Occipital lobe (tissue), 2 donors: Measurements from ENCODE around the gene ZBTB20. TPM values are rescaled to one million over a fixed set of nuclear protein-coding genes. Genes with fewer than 3 reads are reported as not detected.
"Not testable (repeated sequence)": the region's sequence is repeated elsewhere in the genome, so short reads cannot be mapped to it uniquely, and the experiment has no call there.

ENCODE experiments used
- DNase-seq: peaks from one replicate; lab custom pipeline; 2025; lab: John Stamatoyannopoulos, UW
- total RNA-seq: library from RNA; depleted of rRNA; stranded (reverse); fragments of >200 nt; gene quantifications from one replicate; pipeline ENCODE4 v1.2.3, GENCODE V29; 2014

Gene ZBTB20
- total RNA-seq, 1 donor from 2014 or later, result 62.7 TPM

GRCh38 chr3:114679773-114680172, 467.3 kb downstream of the ZBTB20 start:
- not testable (repeated sequence) for DNase-seq

DNA sequence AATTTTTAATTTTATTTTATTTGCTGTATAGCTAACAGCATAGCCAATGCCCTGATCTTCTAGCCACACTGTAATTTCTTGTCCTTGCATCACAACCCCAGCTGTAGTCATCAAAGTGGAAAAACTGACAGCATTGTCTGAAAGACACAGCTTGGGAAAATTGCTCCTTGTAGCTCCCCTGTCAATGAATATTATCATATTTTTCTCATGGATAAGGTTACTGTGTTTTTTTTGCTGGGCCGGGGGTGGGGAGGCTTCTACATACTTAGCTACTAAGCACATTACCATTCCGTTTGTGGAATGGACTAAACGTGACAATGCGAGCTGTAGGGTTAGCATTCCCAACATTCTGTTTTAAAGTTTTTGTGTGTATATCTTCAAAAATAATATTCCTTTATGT, 472.0 kb downstream of the ZBTB20 start:
- no peak for DNase-seq

GRCh38 chr3:114674036-114674435, 473.1 kb downstream of the ZBTB20 start:
- no peak for DNase-seq

GRCh38 chr3:114673481-114673880, 473.6 kb downstream of the ZBTB20 start:
- DNase-seq, result no peak

GRCh38 chr3:114672692-114673447, 474.2 kb downstream of the ZBTB20 start:
- DNase-seq, result no peak

DNA sequence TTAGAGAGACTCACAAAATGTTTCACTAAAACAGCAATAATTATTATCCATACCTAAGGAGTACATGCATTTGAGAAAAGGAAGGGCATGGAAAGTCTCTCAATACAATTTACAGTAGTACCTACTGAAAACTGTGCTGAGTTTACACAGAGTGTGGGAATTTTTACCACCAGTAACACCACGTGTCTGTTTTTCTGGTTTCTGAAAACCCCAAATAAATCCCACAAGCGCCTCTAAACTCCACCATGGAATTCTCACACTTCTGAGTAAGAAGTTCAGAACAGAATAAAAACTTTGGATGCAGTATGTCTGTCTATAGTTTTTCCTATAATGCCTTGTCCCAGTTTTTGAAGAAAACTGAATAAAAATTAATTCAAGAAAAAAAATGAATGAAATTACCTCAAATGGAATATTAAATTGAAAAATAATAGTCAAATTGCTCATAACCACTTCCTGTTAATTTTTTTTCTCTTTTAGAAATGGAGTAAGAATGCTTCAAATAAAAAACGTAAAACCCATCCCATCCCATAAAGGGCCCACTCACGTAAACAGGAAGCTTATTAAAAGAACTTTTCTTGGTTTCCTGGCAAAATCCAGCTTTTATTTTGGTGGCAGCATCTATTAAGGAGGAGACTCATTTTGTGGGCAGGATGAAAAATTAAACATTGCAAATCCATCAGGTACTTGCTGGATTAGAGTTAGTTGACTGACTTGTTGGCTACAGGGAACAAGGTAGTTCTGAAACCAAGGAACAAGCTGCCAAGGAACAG, 475.2 kb downstream of the ZBTB20 start:
- no peak for DNase-seq

DNA sequence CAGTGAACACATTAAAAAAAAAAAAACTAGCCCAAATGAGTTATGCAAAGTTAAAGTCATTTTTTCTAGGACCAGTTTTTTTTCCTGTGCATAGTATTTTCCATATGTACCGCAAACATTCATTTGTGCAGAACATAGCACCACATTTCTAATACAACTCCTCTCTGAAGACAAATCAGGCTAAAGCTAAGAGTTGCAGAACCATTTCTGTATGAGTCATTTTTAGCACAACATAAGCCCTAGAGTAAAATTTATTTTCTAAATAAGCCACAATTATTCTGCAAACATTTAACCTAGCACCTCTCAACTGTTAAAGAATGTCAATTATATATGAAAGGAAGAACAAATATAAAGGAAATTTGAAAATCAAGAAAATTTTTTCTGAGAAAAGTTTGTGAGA, 477.5 kb downstream of the ZBTB20 start:
- DNase-seq, result no peak

DNA sequence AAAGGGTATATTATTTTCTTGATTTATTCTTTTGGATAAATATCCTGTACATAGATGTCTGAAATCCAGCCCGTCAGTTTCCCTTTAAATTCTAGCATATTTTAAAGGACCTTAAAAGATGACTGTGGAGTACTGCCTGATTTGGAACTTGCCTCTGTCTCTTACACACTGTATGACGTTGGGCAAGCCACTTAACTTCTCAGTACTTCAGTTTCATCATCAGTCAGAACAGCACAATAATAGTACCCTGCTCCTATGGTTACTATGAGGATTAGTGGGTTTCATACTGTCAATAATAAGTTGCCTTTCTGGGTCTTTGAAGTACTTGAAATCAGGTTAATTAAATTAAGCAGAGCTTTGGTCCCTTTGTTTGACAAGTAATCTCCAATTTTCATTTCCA, 479.0 kb downstream of the ZBTB20 start:
- DNase-seq, result no peak

DNA sequence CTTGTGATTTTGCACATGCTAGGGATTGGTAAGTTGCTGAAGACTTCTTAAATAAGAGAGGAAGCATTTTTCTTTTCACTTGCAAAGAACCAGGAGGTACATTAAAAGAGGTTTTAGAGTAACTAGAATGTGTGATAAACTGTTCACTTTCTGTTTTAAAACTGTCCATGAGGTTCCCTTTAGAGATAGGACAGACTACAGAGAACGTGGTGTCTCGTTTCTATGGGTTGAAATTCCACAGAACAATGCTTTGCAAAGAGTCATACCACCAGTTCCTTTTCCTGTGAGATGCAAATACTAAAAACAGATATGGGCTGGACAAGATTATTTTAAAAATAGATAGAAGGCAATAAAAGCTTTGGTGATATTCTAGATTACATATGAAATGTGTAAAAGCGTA, 480.5 kb downstream of the ZBTB20 start:
- DNase-seq, result no peak

- DNase-seq, result no peak
These were observed 483.1 kb downstream of the ZBTB20 start for GRCh38 chr3:114664006-114664405.

DNA sequence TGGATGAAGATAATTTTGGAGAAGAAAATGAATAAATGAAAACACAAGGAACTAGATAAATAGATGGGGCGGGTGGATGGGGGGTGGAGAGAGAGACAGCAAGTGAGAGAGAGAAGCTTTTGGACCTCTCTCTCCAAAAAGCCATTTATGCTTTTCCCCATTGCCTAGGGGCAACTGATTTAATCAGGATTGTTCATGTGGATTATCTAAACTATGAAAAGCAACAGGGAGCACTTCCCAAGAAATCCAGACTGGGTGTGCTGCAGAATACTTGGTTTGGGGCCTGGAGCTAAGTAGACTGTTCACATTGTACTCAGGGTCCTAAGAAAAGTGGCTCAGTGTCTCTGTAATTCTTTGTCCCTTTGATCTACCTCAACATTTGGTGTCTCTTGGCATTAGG, 486.3 kb downstream of the ZBTB20 start:
- no peak for DNase-seq

DNA sequence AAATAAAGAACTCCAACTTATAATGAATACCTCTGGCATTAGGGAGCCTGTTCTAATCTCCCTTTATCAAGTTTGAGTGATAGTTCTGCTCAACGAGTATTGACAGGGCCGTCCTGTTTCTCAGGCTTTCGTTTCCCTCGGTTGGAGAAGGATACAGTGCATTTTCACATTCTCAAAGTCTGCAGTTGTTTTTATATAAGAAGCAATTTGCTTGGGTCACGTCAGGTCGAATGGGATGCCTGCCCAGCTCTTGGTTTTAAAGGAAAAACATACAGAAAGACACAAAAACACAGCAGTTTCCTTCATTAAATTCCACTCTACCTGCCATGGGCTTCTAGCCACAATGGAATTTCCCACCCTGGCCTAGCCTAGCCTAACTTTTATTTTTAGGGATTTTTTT, 487.0 kb downstream of the ZBTB20 start:
- DNase-seq, result no peak

DNA sequence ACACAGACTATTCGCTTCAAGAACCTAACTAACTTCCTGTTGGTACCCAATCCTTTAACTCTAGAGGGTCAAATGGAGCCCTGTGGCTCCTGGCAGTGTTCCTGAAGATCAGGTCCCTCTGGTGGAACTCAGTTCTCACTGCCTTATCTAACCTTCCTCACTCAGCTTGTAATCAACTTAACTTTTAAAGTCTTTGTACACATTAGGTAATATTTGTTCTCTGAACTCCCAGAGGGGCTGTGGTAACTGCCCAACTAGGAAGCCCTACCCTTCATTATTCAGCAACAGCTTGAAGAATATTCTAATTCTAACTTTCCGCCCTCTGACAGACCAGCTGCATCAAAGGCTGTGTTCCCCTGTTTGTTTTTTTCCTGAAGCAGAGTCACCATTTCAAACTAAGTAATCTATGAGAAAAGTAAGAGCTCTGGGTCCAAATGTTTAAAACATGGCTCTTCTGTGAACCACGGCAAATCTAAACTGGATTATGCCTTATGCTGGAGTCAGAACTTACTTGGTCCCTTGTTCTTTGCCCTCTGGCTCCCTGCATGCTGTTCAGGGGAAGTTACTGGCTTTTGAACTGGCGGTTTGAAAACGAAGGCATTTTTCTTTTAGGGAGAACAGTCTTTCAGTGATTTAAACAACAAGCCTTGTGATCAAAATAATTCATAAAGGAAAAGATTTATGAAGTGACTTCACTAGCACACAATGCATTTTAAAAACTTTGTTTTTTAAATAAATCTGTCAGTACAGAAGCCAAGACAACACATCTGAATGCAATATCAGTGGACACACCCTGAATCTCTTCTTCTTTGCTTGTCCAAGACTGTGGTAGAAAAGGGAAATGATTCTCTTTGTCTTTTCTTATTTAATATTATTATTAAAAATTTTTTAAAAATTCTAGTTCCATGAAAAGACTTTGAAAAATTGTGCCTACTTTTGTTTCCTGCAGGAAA, 487.7 kb downstream of the ZBTB20 start:
- DNase-seq, result no peak

DNA sequence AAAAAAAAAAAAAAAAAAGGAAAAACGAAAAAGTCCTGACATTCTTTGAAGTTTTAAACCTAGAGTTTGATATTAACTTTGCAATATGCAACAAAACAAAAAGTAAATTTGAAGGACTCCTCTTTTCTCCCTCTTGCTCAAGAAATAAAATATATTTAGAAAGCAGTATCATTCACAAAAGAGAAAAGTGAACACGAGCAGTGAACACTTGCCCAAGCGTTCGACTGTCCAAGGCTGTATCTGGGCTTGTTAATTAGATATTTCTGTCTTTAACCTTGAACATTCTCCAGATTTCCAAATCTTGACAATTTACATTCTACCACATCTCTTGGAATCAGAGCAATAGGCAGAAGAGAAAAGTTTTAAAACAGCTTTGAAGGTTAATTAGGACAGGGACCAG, 495.5 kb downstream of the ZBTB20 start:
- no peak for DNase-seq

GRCh38 chr3:114650808-114651207, 496.3 kb downstream of the ZBTB20 start:
- no peak for DNase-seq

DNA sequence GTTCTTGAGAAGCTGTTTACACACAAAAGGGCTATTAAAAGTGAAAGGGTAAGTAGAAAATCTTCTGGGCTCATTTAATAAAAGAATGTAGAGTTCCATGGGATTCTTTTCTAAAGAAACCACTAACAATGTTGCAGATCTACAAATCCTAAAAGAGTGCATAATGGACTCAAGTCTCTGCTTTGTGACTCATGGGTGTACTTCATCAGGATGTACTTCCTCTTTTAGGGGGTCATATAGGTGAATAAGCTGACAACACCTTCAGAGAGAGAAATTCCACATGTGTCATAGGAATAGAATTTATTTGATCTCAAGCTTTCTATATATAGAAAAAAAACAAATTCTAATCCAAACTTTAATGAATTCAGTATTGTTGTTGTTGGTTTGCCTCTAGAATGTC, 497.8 kb downstream of the ZBTB20 start:
- DNase-seq, result no peak

DNA sequence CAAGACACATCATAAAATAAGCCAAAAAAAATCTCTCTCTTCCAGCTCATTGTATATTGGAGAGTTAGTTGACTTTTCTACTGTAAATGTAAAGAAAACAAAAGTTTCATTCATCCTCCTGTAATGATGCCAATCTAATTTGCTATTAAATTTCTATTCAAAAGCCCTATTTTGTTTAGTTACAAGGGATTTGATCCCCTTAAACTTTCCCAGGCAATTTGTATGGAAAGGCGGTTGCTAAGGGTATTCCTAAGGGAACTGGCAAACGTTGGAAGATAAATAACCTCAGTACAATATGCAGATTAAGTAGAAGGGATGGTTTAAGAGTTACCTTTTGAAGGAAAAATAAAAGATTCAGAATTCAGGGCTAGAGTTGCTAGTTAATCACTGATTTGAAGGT, 500.6 kb downstream of the ZBTB20 start:
- DNase-seq, result no peak

DNA sequence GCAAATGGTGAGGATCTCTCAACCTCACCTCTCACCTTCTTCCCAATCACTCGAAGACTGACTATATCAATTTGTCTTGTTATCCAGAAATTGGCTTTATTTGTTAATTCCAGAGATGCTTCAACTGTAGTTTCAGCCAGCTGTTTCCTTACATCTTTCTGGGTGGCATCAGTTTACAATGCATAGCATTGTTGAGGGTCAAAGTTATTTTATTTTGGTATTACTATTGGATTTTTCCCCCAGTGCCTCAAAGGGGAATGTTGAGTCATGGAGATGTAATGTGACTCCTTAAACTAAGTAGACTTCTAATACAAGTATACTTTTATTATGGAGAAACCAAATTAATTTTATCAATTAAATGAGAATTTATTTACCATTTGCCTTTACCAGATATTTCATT, 501.7 kb downstream of the ZBTB20 start:
- no peak for DNase-seq

- DNase-seq, result no peak
These were observed 502.7 kb downstream of the ZBTB20 start for GRCh38 chr3:114644367-114644766.

DNA sequence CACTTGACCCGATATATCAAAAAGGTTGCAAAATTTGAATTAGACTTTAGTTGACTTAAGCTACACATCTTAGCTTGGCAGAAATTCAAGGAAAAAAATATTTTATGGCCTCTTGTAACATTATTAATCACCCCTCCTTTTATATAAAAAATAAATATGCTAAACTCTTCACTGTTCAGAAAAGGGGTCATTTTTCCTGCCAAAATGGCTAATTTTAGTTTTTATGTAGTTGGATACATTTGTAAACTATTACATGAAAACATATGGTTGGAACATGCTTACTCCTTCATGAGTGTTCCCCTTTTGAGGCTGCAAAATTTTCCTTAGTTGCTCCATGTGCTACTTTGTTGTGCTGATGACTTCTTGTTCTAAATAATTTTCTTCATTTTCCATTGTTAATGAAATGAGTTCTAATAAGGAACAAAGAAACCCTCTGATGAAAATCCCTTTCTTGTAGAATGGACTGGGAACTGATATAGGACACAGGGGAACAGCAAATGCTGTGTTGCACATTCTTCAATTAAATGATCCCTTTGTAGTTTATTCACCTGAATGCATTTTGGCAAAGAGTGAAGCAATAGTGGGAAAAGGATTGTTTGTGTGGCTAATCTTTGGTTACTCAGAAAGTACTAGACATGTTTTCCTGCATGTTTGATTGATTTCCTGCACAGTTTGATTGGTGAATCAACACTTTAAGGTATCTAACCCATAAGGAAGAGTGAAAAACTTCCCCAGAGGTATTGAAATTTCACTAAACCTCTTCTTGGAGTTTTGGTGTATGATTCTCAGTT, 503.9 kb downstream of the ZBTB20 start:
- no peak for DNase-seq

DNA sequence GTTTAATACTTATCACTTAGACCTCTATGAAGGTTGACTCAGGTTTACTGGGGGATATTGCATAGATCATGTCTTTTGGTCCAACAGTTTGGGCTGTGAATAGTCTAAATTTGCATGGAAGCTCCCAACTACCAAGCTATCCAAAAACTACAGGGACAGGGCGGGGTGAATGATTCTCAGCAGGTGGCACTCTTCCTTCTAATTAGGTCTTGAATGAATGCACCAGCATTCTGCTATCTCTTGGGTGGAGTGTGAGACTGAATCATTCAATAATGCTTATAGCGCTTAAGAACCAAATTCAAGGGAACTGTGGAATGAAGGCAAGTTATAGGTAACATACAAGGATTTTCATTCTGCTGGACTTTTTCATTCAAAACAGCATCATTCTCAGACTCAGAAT, 507.0 kb downstream of the ZBTB20 start:
- no peak for DNase-seq
